GM23338 (cell line): ENCODE data around the gene SYT2. TPM values are rescaled to one million over a fixed set of nuclear protein-coding genes. Genes with fewer than 3 reads are reported as not detected.

Experiments
- ATAC-seq: fragments of 200-7000 bp; cut with Tn5 transposase; 3 replicates; pipeline ENCODE4 v1.9.1; 2020
- DNase-seq: peaks from one replicate; pipeline ENCODE4 v3.0.0-alpha.2; 2015; ENCODE audit warnings: low spot score
- H2AFZ ChIP-seq: fragments of 200-600 bp; sonication (generic); 2 replicates; pipeline ENCODE4 v1.8.0; 2016; ENCODE audit warnings: antibody characterized with exemption, mild to moderate bottlenecking, moderate library complexity
- H3F3A ChIP-seq: fragments of 200-600 bp; sonication (generic); replicated peaks from 2 replicates; pipeline ENCODE4 v1.8.0; 2017; ENCODE audit warnings: antibody characterized with exemption, mixed run types, low read depth
- H3K27ac ChIP-seq: fragments of 200-600 bp; sonication (generic); 2 replicates; pipeline ENCODE4 v1.6.1; 2016; ENCODE audit warnings: low read depth
- H3K27me3 ChIP-seq: fragments of 200-600 bp; sonication (generic); 2 replicates; pipeline ENCODE4 v1.8.0; 2016; ENCODE audit warnings: mild to moderate bottlenecking, mixed run types, moderate library complexity; ENCODE audit not compliant: insufficient read depth
- H3K36me3 ChIP-seq: fragments of 200-600 bp; sonication (generic); 2 replicates; pipeline ENCODE4 v1.8.0; 2016; ENCODE audit warnings: mild to moderate bottlenecking; ENCODE audit not compliant: insufficient read depth
- H3K4me1 ChIP-seq: fragments of 200-600 bp; sonication (generic); 2 replicates; pipeline ENCODE4 v1.8.0; 2016; ENCODE audit warnings: mild to moderate bottlenecking, moderate library complexity; ENCODE audit not compliant: insufficient read depth
- H3K4me2 ChIP-seq: fragments of 200-600 bp; sonication (generic); 2 replicates; pipeline ENCODE4 v1.7.1; 2017; ENCODE audit warnings: mixed run types
- H3K4me3 ChIP-seq: fragments of 200-600 bp; sonication (generic); 2 replicates; pipeline ENCODE4 v1.6.1; 2016; ENCODE audit warnings: mixed run types
- H3K79me2 ChIP-seq: fragments of 200-600 bp; sonication (generic); replicated peaks from 2 replicates; pipeline ENCODE4 v1.8.0; 2017; ENCODE audit warnings: mild to moderate bottlenecking; ENCODE audit not compliant: insufficient read depth
- H3K9me2 ChIP-seq: fragments of 200-600 bp; sonication (generic); 2 replicates; pipeline ENCODE4 v1.8.0; 2017; ENCODE audit not compliant: insufficient read depth
- H4K20me1 ChIP-seq: fragments of 200-600 bp; sonication (generic); replicated peaks from 2 replicates; pipeline ENCODE4 v1.8.0; 2017; ENCODE audit warnings: mild to moderate bottlenecking; ENCODE audit not compliant: insufficient read depth
- H3K27ac Mint-ChIP-seq: 2 replicates; pipeline ENCODE4 v1.8.0; 2020; ENCODE audit warnings: inconsistent platforms, mild to moderate bottlenecking, moderate library complexity, mixed read lengths
- H3K27me3 Mint-ChIP-seq: 3 replicates; pipeline ENCODE4 v1.8.0; 2022; ENCODE audit warnings: low read depth, mild to moderate bottlenecking, moderate library complexity, mixed read lengths, inconsistent platforms; ENCODE audit not compliant: insufficient read depth, poor library complexity
- H3K36me3 Mint-ChIP-seq: 3 replicates; pipeline ENCODE4 v1.8.0; 2021; ENCODE audit warnings: low read depth, mild to moderate bottlenecking, inconsistent platforms, moderate library complexity, mixed read lengths
- H3K4me1 Mint-ChIP-seq: 3 replicates; pipeline ENCODE4 v1.8.0; 2020; ENCODE audit warnings: mild to moderate bottlenecking, inconsistent platforms, mixed read lengths
- H3K4me3 Mint-ChIP-seq: 3 replicates; pipeline ENCODE4 v1.8.0; 2021; ENCODE audit warnings: moderate library complexity, mild to moderate bottlenecking, inconsistent platforms, mixed read lengths
- H3K9me3 Mint-ChIP-seq: 3 replicates; pipeline ENCODE4 v1.8.0; 2020; ENCODE audit warnings: moderate library complexity, mild to moderate bottlenecking, inconsistent platforms, mixed read lengths
- ZNF114 ChIP-seq: fragments of 250-450 bp; sonication (Bioruptor Pico); IDR thresholded peaks from 2 replicates; pipeline ENCODE4 v1.5.0; 2020; ENCODE audit warnings: mild to moderate bottlenecking, moderate library complexity
- polyA plus RNA-seq: library from polyadenylated mRNA; unstranded; fragments of >200 nt; fragmentation: Nextera tagmentation; extraction: Ambion mirVana; gene quantifications from 2 replicates; pipeline ENCODE4 v1.2.1, GENCODE V29; 2016
- total RNA-seq: library from RNA; depleted of rRNA; stranded (reverse); fragments of >200 nt; shearing (Covaris generic); gene quantifications from 2 replicates; pipeline ENCODE4 v1.2.3, GENCODE V29; 2014
- TF ChIP-seq, protein P1 (sequence below): IDR thresholded peaks from one replicate; pipeline ENCODE4 v1.6.1; 2018; ENCODE audit warnings: antibody characterized with exemption; ENCODE audit not compliant: unreplicated experiment

SYT2 gene
- total and polyA plus RNA-seq, 2 experiments from 2014 or later, result 2.4 to 12.5 TPM

DNA sequence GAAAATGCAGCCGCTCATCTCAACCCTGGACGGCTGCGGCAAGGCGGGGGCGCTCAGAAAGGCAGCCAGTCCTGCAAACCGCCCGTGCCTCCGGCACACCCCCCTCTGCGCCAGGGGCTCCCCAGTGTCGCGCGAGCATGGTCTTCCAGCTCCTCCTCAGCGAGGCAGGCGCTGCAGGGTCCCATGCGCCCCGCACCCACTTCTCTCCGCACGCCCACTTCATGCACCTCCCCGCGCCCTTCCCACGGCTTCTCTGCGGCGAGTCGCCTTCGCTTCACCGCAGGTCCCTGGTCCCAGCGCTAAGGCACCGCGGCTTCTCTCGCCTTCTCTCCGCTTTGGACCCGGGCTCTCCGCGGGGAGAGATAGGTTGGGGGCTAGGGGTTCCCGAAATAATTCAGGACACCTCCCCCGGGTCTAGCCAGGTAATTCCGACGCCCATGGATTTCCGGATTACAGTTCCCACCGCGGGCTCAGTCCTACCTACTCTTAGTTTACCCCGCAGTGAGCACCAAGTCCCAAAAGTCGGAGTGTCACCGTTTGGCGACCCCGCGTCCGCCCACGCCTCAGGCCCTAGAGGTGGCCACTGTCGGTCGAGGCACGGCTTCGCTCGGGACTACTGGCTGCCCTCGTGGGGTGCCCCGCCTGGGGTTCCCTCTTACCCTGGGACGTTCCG lies 67.5 kb downstream of the SYT2 start (continued):
- TF ChIP-seq, protein P1, sequence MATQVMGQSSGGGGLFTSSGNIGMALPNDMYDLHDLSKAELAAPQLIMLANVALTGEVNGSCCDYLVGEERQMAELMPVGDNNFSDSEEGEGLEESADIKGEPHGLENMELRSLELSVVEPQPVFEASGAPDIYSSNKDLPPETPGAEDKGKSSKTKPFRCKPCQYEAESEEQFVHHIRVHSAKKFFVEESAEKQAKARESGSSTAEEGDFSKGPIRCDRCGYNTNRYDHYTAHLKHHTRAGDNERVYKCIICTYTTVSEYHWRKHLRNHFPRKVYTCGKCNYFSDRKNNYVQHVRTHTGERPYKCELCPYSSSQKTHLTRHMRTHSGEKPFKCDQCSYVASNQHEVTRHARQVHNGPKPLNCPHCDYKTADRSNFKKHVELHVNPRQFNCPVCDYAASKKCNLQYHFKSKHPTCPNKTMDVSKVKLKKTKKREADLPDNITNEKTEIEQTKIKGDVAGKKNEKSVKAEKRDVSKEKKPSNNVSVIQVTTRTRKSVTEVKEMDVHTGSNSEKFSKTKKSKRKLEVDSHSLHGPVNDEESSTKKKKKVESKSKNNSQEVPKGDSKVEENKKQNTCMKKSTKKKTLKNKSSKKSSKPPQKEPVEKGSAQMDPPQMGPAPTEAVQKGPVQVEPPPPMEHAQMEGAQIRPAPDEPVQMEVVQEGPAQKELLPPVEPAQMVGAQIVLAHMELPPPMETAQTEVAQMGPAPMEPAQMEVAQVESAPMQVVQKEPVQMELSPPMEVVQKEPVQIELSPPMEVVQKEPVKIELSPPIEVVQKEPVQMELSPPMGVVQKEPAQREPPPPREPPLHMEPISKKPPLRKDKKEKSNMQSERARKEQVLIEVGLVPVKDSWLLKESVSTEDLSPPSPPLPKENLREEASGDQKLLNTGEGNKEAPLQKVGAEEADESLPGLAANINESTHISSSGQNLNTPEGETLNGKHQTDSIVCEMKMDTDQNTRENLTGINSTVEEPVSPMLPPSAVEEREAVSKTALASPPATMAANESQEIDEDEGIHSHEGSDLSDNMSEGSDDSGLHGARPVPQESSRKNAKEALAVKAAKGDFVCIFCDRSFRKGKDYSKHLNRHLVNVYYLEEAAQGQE, result no peak

DNA sequence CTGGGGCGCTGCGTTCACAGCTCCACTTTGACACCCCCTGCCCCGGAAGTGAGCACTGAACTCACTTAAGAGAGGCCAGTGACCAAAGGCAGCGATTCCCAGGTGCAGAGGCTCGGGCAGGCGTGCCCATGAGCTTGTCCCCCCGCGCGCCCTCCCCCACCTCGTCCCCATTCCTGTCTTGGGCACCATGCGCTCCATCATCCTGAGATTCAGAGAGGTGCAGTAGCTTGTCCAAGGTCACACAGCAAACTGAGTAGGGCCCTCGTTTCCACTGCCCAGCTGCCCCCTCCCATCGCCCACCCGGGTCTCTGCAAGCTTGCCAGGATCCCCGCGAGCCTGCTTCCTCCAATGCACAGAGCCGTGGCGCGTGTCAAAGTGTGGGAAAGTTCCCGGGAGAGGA lies 68.0 kb downstream of the SYT2 start:
- H3K4me3 Mint-ChIP-seq, result peak overlapping the region; percentile 86

More for the DNA sequence above, 68.0 kb downstream of the SYT2 start:
- Mint-ChIP-seq H3K27me3 (peaks cover 44% of the 10 kb centered on the region), H3K4me1 (peaks cover 51% of the 10 kb centered on the region), H3K36me3 (no peaks in the 10 kb centered on the region; the same call in 2 of the 3 replicates), H3K9me3 (no peaks in the 10 kb centered on the region; the same call in 2 of the 3 replicates), H3K27ac (no peak overlapping the region)
- Histone ChIP-seq H3K9me2 (no peaks in the 10 kb centered on the region), H3K4me3 (peak overlapping the region; percentile 95), H3K79me2 (no peaks in the 10 kb centered on the region), H3K27me3 (peaks cover 52% of the 10 kb centered on the region), H3K4me2 (peak overlapping the region; percentile 98), H2AFZ (no peak overlapping the region), H3F3A (peaks cover 12% of the 10 kb centered on the region; the same call in 1 of the 2 replicates), H3K27ac (no peak overlapping the region), H3K36me3 (no peaks in the 10 kb centered on the region), H4K20me1 (no peaks in the 10 kb centered on the region; the same call in 1 of the 2 replicates), H3K4me1 (peaks cover 42% of the 10 kb centered on the region)
- ATAC-seq (no peak), DNase-seq (no peak)
- TF ChIP-seq, protein P1, result no peak
- TF ChIP-seq ZNF114 (CRISPR knock-in tag), result no peak
